HUES64 (cell line): ENCODE measurements around the gene DLL4.

Source experiments
- H3K27ac ChIP-seq: 2 replicates; pipeline ENCODE4 v1.7.0; 2013; ENCODE audit warnings: low read depth, low read length, inconsistent platforms
- H3K27me3 ChIP-seq: 2 replicates; pipeline ENCODE4 v1.6.1; 2013; ENCODE audit warnings: mild to moderate bottlenecking, low read length; ENCODE audit not compliant: insufficient read depth
- H3K36me3 ChIP-seq: 2 replicates; pipeline ENCODE4 v1.6.1; 2013; ENCODE audit warnings: mild to moderate bottlenecking, low read length; ENCODE audit not compliant: insufficient read depth
- H3K4me1 ChIP-seq: 2 replicates; pipeline ENCODE4 v1.6.1; 2013; ENCODE audit warnings: mild to moderate bottlenecking, low read length, moderate library complexity; ENCODE audit not compliant: insufficient read depth
- H3K4me3 ChIP-seq: 2 replicates; pipeline ENCODE4 v1.5.1; 2013; ENCODE audit warnings: mild to moderate bottlenecking, low read length, moderate library complexity
- H3K9ac ChIP-seq: 2 replicates; pipeline ENCODE4 v1.6.1; 2013; ENCODE audit warnings: mild to moderate bottlenecking, low read depth, low read length
- H3K9me3 ChIP-seq: 2 replicates; pipeline ENCODE4 v1.6.1; 2013; ENCODE audit warnings: low read depth, low read length; ENCODE audit not compliant: insufficient read depth
- WGBS: fragments of 150-250, 120-280 bp; methylation state at CpG from one replicate; pipeline ENCODE4 v1.1.7; 2013; ENCODE audit warnings: missing lambda C conversion rate; 5-methylcytosine and 5-hydroxymethylcytosine counted together

The DLL4 gene

GRCh38 chr15:40909662-40910630 is 19.2 kb upstream of the DLL4 start:
- H3K9ac ChIP-seq = no peak overlapping the region
- WGBS = 86% methylated on average over 17 of the region's 17 CpGs

GRCh38 chr15:40911141-40911540 is 18.0 kb upstream of the DLL4 start:
- Histone ChIP-seq H3K36me3 (no peaks in the 10 kb centered on the region), H3K27me3 (no peaks in the 10 kb centered on the region), H3K4me3 (no peak overlapping the region), H3K27ac (no peak overlapping the region), H3K4me1 (peaks cover 21% of the 10 kb centered on the region), H3K9ac (no peak overlapping the region), H3K9me3 (no peaks in the 10 kb centered on the region)
- 40% methylated on average over 7 of the region's 7 CpGs for WGBS

More at GRCh38 chr15:40909662-40910630, 19.2 kb upstream of the DLL4 start:
- Histone ChIP-seq H3K4me1 (peaks cover 23% of the 10 kb centered on the region), H3K9me3 (no peaks in the 10 kb centered on the region), H3K4me3 (no peak overlapping the region), H3K27me3 (no peaks in the 10 kb centered on the region), H3K36me3 (peaks cover 6% of the 10 kb centered on the region), H3K27ac (no peak overlapping the region)

GRCh38 chr15:40911693-40912092 is 17.4 kb upstream of the DLL4 start:
- Histone ChIP-seq H3K36me3 (no peaks in the 10 kb centered on the region), H3K27ac (no peak overlapping the region), H3K27me3 (no peaks in the 10 kb centered on the region), H3K9ac (no peak overlapping the region), H3K9me3 (no peaks in the 10 kb centered on the region), H3K4me3 (no peak overlapping the region), H3K4me1 (peaks cover 21% of the 10 kb centered on the region)
- 85% methylated on average over 2 of the region's 2 CpGs for WGBS

GRCh38 chr15:40912478-40912877 is 16.7 kb upstream of the DLL4 start:
- Histone ChIP-seq H3K36me3 (no peaks in the 10 kb centered on the region), H3K4me1 (peaks cover 21% of the 10 kb centered on the region), H3K27ac (no peak overlapping the region), H3K9me3 (no peaks in the 10 kb centered on the region), H3K4me3 (no peak overlapping the region), H3K9ac (no peak overlapping the region), H3K27me3 (peaks cover under 1% of the 10 kb centered on the region; the same call in 1 of the 2 replicates)
- WGBS = 81% methylated on average over 6 of the region's 6 CpGs

GRCh38 chr15:40914013-40914412 is 15.1 kb upstream of the DLL4 start:
- H3K27me3 ChIP-seq = peaks cover 15% of the 10 kb centered on the region; the same call in 1 of the 2 replicates
- no peak overlapping the region for H3K9ac ChIP-seq
- no peak overlapping the region for H3K27ac ChIP-seq
- no peak overlapping the region for H3K4me3 ChIP-seq
- no peaks in the 10 kb centered on the region for H3K9me3 ChIP-seq
- WGBS = 95% methylated on average over 12 of the region's 12 CpGs
- H3K36me3 ChIP-seq = no peaks in the 10 kb centered on the region
- H3K4me1 ChIP-seq = peaks cover 21% of the 10 kb centered on the region

- Histone ChIP-seq H3K4me3 (no peak overlapping the region), H3K27me3 (peaks cover 20% of the 10 kb centered on the region; the same call in 1 of the 2 replicates), H3K27ac (no peak overlapping the region), H3K4me1 (peaks cover 21% of the 10 kb centered on the region), H3K9me3 (no peaks in the 10 kb centered on the region), H3K36me3 (no peaks in the 10 kb centered on the region), H3K9ac (no peak overlapping the region)
- 82% methylated on average over 8 of the region's 8 CpGs for WGBS
These were observed 14.7 kb upstream of the DLL4 start for GRCh38 chr15:40914486-40914885.

- H3K9ac ChIP-seq = no peak overlapping the region
- H3K27ac ChIP-seq = no peak overlapping the region
- peaks cover 18% of the 10 kb centered on the region for H3K4me1 ChIP-seq
- no peaks in the 10 kb centered on the region for H3K36me3 ChIP-seq
- no peak overlapping the region for H3K4me3 ChIP-seq
- WGBS = 84% methylated on average over 12 of the region's 12 CpGs
- no peaks in the 10 kb centered on the region for H3K9me3 ChIP-seq
- peaks cover 27% of the 10 kb centered on the region for H3K27me3 ChIP-seq
These were observed 14.0 kb upstream of the DLL4 start for GRCh38 chr15:40915116-40915661.

GRCh38 chr15:40915679-40916078 is 13.5 kb upstream of the DLL4 start:
- Histone ChIP-seq H3K9me3 (no peaks in the 10 kb centered on the region), H3K36me3 (no peaks in the 10 kb centered on the region), H3K27ac (no peak overlapping the region), H3K27me3 (peaks cover 29% of the 10 kb centered on the region), H3K4me3 (no peak overlapping the region), H3K9ac (no peak overlapping the region), H3K4me1 (peaks cover 16% of the 10 kb centered on the region)
- 80% methylated on average over 6 of the region's 6 CpGs for WGBS

GRCh38 chr15:40917585-40917984 is 11.6 kb upstream of the DLL4 start:
- Histone ChIP-seq H3K4me3 (no peak overlapping the region), H3K9ac (no peak overlapping the region), H3K4me1 (0 out of 2 replicates have a peak, but pooled peaks cover 6% of the 10 kb centered on the region), H3K9me3 (no peaks in the 10 kb centered on the region), H3K36me3 (no peaks in the 10 kb centered on the region), H3K27ac (no peak overlapping the region), H3K27me3 (peaks cover 47% of the 10 kb centered on the region)
- WGBS = 71% methylated on average over 11 of the region's 11 CpGs

- 85% methylated on average over 15 of the region's 15 CpGs for WGBS
These were observed 10.9 kb upstream of the DLL4 start for GRCh38 chr15:40918146-40918798.

More at GRCh38 chr15:40918146-40918798, 10.9 kb upstream of the DLL4 start:
- peaks cover 54% of the 10 kb centered on the region for H3K27me3 ChIP-seq
- no peak overlapping the region for H3K9ac ChIP-seq
- no peaks in the 10 kb centered on the region for H3K36me3 ChIP-seq
- H3K4me1 ChIP-seq = 0 out of 2 replicates have a peak, but pooled peaks cover 6% of the 10 kb centered on the region
- no peaks in the 10 kb centered on the region for H3K9me3 ChIP-seq
- no peak overlapping the region for H3K27ac ChIP-seq
- no peak overlapping the region for H3K4me3 ChIP-seq
